ENCODE measurements around the gene AAMP.
A peak's percentile ranks its signal among the peaks of the same experiment; 100 is the strongest.

Gene AAMP

DNA sequence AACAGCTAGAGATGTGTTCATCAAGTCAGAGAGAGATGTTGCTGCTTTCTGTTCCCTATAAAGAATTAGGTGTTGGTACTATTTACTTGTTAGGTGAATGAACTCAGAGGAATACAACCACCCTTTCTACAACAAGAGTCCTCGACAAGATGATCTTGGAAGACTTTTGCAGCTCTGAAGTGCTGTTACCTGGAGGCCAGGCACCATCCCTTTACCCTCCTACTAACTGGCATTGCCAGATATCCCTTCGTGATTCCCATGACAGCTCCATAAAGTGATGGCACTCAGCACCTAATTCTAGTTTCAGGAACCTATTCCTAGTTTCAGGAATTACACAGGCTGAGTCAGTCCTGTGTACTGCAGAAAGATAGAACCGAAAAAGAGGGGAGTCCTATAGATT is 43.0 kb downstream of the AAMP start:
- intact Hi-C loops (cut with micrococcal nuclease): no loop called here

GRCh38 chr2:218224186-218224585 is 45.8 kb downstream of the AAMP start:
- H3K27me3 Mint-ChIP-seq: no peaks in the 10 kb centered on the region
- H3K27ac Mint-ChIP-seq: no peak overlapping the region
- peak overlapping the region; percentile 4 for H3K4me3 Mint-ChIP-seq
- H3K9me3 Mint-ChIP-seq: no peaks in the 10 kb centered on the region
- H3K36me3 Mint-ChIP-seq (ENCODE audit: low read depth): peaks cover 99% of the 10 kb centered on the region
- peaks cover 86% of the 10 kb centered on the region for H3K4me1 Mint-ChIP-seq (ENCODE audit: low read depth)
- intact Hi-C loops (cut with micrococcal nuclease): loop anchor here (5.0 kb wide), 1 partner anchor 37 kb away; no protein-coding TSS in a partner anchor

More for the DNA sequence above, 43.0 kb downstream of the AAMP start:
- no peak overlapping the region for H3K4me3 Mint-ChIP-seq
- peaks cover 78% of the 10 kb centered on the region for H3K4me1 Mint-ChIP-seq (ENCODE audit: low read depth)
- no peaks in the 10 kb centered on the region for H3K27me3 Mint-ChIP-seq
- peak overlapping the region; percentile 48 for H3K27ac Mint-ChIP-seq
- peaks cover 94% of the 10 kb centered on the region for H3K36me3 Mint-ChIP-seq (ENCODE audit: low read depth)
- H3K9me3 Mint-ChIP-seq: no peaks in the 10 kb centered on the region

DNA sequence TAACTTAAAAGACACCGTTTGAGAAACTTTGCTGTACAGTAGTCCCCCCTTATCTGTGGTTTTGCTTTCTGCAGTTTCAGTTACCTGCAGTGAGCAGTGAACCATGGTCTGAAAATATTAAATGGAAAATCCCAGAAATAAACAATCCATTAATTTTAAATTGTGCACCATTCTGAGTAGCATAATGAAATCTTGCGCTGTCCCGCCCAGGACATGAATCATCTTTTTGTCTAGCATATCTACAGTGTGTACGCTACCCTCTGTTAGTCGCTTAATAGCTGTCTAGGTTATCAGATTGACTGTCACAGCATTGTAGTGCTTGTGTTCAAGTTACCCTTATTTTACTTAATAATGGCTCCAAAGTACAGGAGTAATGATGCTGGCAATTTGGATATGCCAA is 46.9 kb downstream of the AAMP start:
- Mint-ChIP-seq H3K27ac (no peak overlapping the region), H3K36me3 (ENCODE audit: low read depth) (peaks cover 98% of the 10 kb centered on the region), H3K4me3 (no peak overlapping the region), H3K9me3 (no peaks in the 10 kb centered on the region), H3K4me1 (ENCODE audit: low read depth) (peaks cover 77% of the 10 kb centered on the region), H3K27me3 (no peaks in the 10 kb centered on the region)
- intact Hi-C loops (cut with micrococcal nuclease): loop anchor here (5.0 kb wide), 1 partner anchor 36 kb away; no protein-coding TSS in a partner anchor

- H3K36me3 Mint-ChIP-seq (ENCODE audit: low read depth): peaks cover 94% of the 10 kb centered on the region
- peak overlapping the region; percentile 95 for H3K4me3 Mint-ChIP-seq
- H3K27me3 Mint-ChIP-seq: no peaks in the 10 kb centered on the region
- H3K27ac Mint-ChIP-seq: peak overlapping the region; percentile 50
- intact Hi-C loops (cut with micrococcal nuclease): loop anchor here (5.0 kb wide), 1 partner anchor 34 kb away; no protein-coding TSS in a partner anchor
- no peaks in the 10 kb centered on the region for H3K9me3 Mint-ChIP-seq
- H3K4me1 Mint-ChIP-seq (ENCODE audit: low read depth): peaks cover 66% of the 10 kb centered on the region
Measured at GRCh38 chr2:218221000-218221399, 48.9 kb downstream of the AAMP start.

DNA sequence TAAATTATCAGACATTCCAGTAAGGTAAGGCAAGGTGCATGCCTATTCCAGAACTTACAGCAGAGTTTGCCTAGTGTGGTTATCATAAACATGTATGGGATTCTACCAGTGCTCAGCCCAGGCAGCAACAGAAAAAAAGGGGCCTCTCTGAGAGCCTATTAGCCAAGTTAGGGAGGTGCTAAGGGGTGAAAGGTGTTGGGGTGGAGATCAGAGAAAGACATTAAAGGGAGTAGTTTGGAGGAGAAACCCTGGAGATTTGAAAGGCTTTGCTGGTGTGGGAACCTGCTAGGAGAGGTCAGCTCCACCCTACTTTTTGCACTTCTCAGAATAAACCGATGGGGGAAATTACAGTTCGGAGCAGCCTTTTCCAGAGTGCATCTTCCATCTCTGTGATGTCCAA is 50.0 kb downstream of the AAMP start:
- intact Hi-C loops (cut with micrococcal nuclease): loop anchor here (5.0 kb wide), 2 partner anchors 33 to 37 kb away; no protein-coding TSS in a partner anchor
- Mint-ChIP-seq H3K9me3 (no peaks in the 10 kb centered on the region), H3K36me3 (ENCODE audit: low read depth) (peaks cover 83% of the 10 kb centered on the region), H3K4me3 (peak overlapping the region; percentile 95), H3K4me1 (ENCODE audit: low read depth) (peaks cover 62% of the 10 kb centered on the region), H3K27ac (peak overlapping the region; percentile 99), H3K27me3 (no peaks in the 10 kb centered on the region)

- peak overlapping the region; percentile 99 for H3K27ac Mint-ChIP-seq
- no peaks in the 10 kb centered on the region for H3K27me3 Mint-ChIP-seq
- H3K9me3 Mint-ChIP-seq: no peaks in the 10 kb centered on the region
- peaks cover 62% of the 10 kb centered on the region for H3K4me1 Mint-ChIP-seq (ENCODE audit: low read depth)
- H3K36me3 Mint-ChIP-seq (ENCODE audit: low read depth): peaks cover 69% of the 10 kb centered on the region
- intact Hi-C loops (cut with micrococcal nuclease): loop anchor here (1.0 to 5.0 kb wide), 2 partner anchors 11 to 39 kb away; no protein-coding TSS in a partner anchor
- H3K4me3 Mint-ChIP-seq: peak overlapping the region; percentile 95
Measured at GRCh38 chr2:218218268-218219185, 51.4 kb downstream of the AAMP start.

GRCh38 chr2:218217360-218218267 is 52.3 kb downstream of the AAMP start:
- Mint-ChIP-seq H3K36me3 (ENCODE audit: low read depth) (peaks cover 60% of the 10 kb centered on the region), H3K4me3 (peak overlapping the region; percentile 95), H3K27ac (peak overlapping the region; percentile 99), H3K9me3 (no peaks in the 10 kb centered on the region), H3K27me3 (no peaks in the 10 kb centered on the region), H3K4me1 (ENCODE audit: low read depth) (peaks cover 54% of the 10 kb centered on the region)
- intact Hi-C loops (cut with micrococcal nuclease): loop anchor here (1.0 to 5.0 kb wide), 2 partner anchors 12 to 40 kb away; no protein-coding TSS in a partner anchor

DNA sequence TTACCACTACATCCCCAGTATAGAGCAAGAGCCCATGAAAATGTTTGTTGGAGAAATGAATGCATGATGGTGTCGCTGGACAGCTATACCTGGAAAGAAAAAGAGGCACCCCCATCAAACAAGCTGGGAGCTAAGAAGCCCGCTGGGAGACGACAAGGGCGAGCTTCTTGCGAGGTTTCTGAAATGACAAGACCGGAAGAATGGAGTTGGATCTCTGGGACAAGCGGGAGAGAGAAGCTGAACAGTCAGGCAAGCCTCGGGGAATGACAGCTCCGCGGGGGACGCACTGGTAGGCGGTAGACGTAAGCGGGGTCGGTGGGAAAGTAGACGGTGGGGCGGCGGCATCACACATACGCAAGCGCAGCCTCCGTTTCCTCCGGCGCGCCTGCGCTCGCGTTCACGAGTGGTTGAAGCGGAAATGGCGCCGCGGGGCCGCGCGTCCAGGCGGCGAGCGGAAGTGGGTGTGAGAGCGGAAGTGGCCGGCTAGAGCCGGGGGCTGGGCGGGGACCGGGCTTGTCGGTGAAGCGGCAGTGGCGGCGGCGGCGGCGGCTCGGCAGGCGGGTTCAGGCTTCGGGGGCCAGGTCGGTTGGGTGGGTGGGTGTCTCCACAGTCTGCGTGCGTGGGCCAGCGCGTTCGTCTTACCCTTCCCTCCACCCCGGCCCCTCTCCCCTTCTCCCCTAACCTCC is 53.1 kb downstream of the AAMP start, which contains the start of gene ARPC2:
TSS of gene ARPC2 (plus strand) at position 516 of the 686 bp plus-strand sequence. CDS start 282 bp downstream, outside the sequence.
- peak within 1 kb of the TSS; percentile 99 for H3K27ac Mint-ChIP-seq
- no peaks in the 10 kb centered on the region for H3K27me3 Mint-ChIP-seq
- H3K4me1 Mint-ChIP-seq (ENCODE audit: low read depth): peaks cover 49% of the 10 kb centered on the region
- intact Hi-C loops (cut with micrococcal nuclease): loop anchor here (5.0 kb wide), 1 partner anchor 40 kb away; no protein-coding TSS in a partner anchor
- H3K9me3 Mint-ChIP-seq: no peaks in the 10 kb centered on the region
- H3K36me3 Mint-ChIP-seq (ENCODE audit: low read depth): peaks cover 53% of the 10 kb centered on the region
- H3K4me3 Mint-ChIP-seq: peak within 1 kb of the TSS; percentile 95

DNA sequence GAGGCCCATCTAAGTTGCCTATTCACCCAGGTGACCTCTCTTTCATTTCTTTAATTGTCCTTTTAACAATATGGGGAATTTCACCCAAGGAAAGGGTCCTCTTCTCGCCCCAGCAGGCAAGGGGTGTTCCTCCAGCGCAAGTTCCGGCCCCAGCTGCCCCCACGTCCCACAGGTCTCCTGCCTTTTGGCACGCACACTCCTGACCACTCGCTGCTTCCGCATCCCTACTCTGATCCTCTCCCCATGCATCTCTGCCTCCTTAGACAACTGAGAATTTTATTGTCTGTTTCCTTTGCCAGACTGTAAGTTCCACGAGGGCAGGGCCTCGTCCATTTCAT is 53.6 kb downstream of the AAMP start:
- Mint-ChIP-seq H3K27me3 (no peaks in the 10 kb centered on the region), H3K9me3 (no peaks in the 10 kb centered on the region), H3K36me3 (ENCODE audit: low read depth) (peaks cover 48% of the 10 kb centered on the region), H3K27ac (peak overlapping the region; percentile 99), H3K4me1 (ENCODE audit: low read depth) (peaks cover 44% of the 10 kb centered on the region), H3K4me3 (peak overlapping the region; percentile 95)
- intact Hi-C loops (cut with micrococcal nuclease): loop anchor here (5.0 kb wide), 1 partner anchor 41 kb away; no protein-coding TSS in a partner anchor

All from dendritic cell treated with granulocyte-macrophage colony-stimulating factor and Interleukin-4, amounts not matched to agents 40 ng/mL and 50 ng/mL, for 4 days (primary cell).